GM21528 (cell line): ENCODE results near the gene SMCO4.

Source experiments
- ATAC-seq: cut with Tn5 transposase; IDR thresholded peaks from one replicate; pipeline ENCODE4 v1.9.1; 2021; ENCODE audit warnings: mild to moderate bottlenecking, moderate library complexity; ENCODE audit not compliant: unreplicated experiment, low FRiP score

Gene SMCO4

GRCh38 chr11:93510196-93510873 lies 32.9 kb downstream of the SMCO4 start:
- no peak for ATAC-seq

- no peak for ATAC-seq
Measured at GRCh38 chr11:93507517-93507916, 35.7 kb downstream of the SMCO4 start.

- no peak for ATAC-seq
Measured at GRCh38 chr11:93505703-93506102, 37.5 kb downstream of the SMCO4 start.

GRCh38 chr11:93504110-93505095 lies 38.8 kb downstream of the SMCO4 start:
- ATAC-seq: no peak

GRCh38 chr11:93501856-93502255 lies 41.3 kb downstream of the SMCO4 start:
- no peak for ATAC-seq

- no peak for ATAC-seq
Measured at GRCh38 chr11:93500759-93501158, 42.4 kb downstream of the SMCO4 start.

- ATAC-seq: no peak
Measured at GRCh38 chr11:93498641-93499040, 44.5 kb downstream of the SMCO4 start.

GRCh38 chr11:93498161-93498560 lies 45.0 kb downstream of the SMCO4 start:
- no peak for ATAC-seq

- ATAC-seq: no peak
Measured at GRCh38 chr11:93497596-93497995, 45.6 kb downstream of the SMCO4 start.

GRCh38 chr11:93494357-93494756 lies 48.8 kb downstream of the SMCO4 start:
- ATAC-seq: no peak

GRCh38 chr11:93493252-93493897 lies 49.8 kb downstream of the SMCO4 start:
- ATAC-seq: no peak

GRCh38 chr11:93492464-93493251 lies 50.5 kb downstream of the SMCO4 start:
- no peak for ATAC-seq

- ATAC-seq: no peak
Measured at GRCh38 chr11:93491973-93492372, 51.2 kb downstream of the SMCO4 start.

GRCh38 chr11:93490996-93491618 lies 52.1 kb downstream of the SMCO4 start:
- no peak for ATAC-seq

GRCh38 chr11:93489841-93490240 lies 53.4 kb downstream of the SMCO4 start:
- no peak for ATAC-seq

- no peak for ATAC-seq
Measured at GRCh38 chr11:93487032-93487483, 56.1 kb downstream of the SMCO4 start.

GRCh38 chr11:93485983-93486382 lies 57.2 kb downstream of the SMCO4 start:
- no peak for ATAC-seq

- no peak for ATAC-seq
Measured at GRCh38 chr11:93484716-93485115, 58.5 kb downstream of the SMCO4 start.

GRCh38 chr11:93482556-93482955 lies 60.6 kb downstream of the SMCO4 start:
- no peak for ATAC-seq

GRCh38 chr11:93481696-93482095 lies 61.5 kb downstream of the SMCO4 start:
- no peak for ATAC-seq
